Right atrium auricular region (tissue), 2 donors: ENCODE data around the gene MTG2. TPM values are rescaled to one million over a fixed set of nuclear protein-coding genes. Genes with fewer than 3 reads are reported as not detected.

Experiments used
- DNase-seq: peaks from one replicate; pipeline ENCODE4 v3.0.0-alpha.2; 2019; ENCODE audit warnings: low spot score
- H3K27ac ChIP-seq, 2 donors: fragments of 200-600 bp; sonication (generic); 1 replicate in 1 of 2; 2 replicates in 1 of 2; pipeline ENCODE4 v1.5.1; 2016 to 2019
- H3K27me3 ChIP-seq, 2 donors: fragments of 200-600 bp; sonication (generic); one replicate each; pipeline versions ENCODE4 v1.5.1 to v1.6.0; 2017 to 2019
- H3K36me3 ChIP-seq: fragments of 200-600 bp; sonication (generic); one replicate; pipeline ENCODE4 v1.5.1; 2016
- H3K4me1 ChIP-seq, 2 donors: fragments of 200-600 bp; sonication (generic); one replicate each; pipeline versions ENCODE4 v1.5.1 to v1.6.0; 2017 to 2019
- H3K4me3 ChIP-seq, 2 donors: fragments of 200-600 bp; sonication (generic); 1 replicate in 1 of 2; 2 replicates in 1 of 2; pipeline ENCODE4 v1.5.1; 2017 to 2019; ENCODE audit warnings: mild to moderate bottlenecking in 1 of 2, moderate library complexity in 1 of 2
- H3K9me3 ChIP-seq, 2 donors: fragments of 200-600 bp; sonication (generic); one replicate each; pipeline ENCODE4 v1.5.1; 2019
- CTCF ChIP-seq, 2 donors: fragments of 200-600 bp; sonication (generic); IDR thresholded peaks; one replicate each; pipeline ENCODE4 v1.5.1; 2019; ENCODE audit warnings: antibody characterized with exemption in 2 of 2
- total RNA-seq, 2 donors: library from RNA; depleted of rRNA; stranded (reverse); fragments of >200 nt; gene quantifications; one replicate each; pipeline ENCODE4 v1.1.0, GENCODE V29; 2016

Gene MTG2
- total RNA-seq, 2 donors from 2014 or later = 20.7 to 24.1 TPM

GRCh38 chr20:62225026-62225425, 42.2 kb downstream of the MTG2 start:
- no peak for DNase-seq

GRCh38 chr20:62225820-62226635, 43.2 kb downstream of the MTG2 start:
- Histone ChIP-seq H3K36me3 (no peaks in the 10 kb centered on the region), H3K27me3 (peaks cover 6 to 12% of the 10 kb centered on the region in 2 donors), H3K9me3 (no peaks in the 10 kb centered on the region), H3K4me1 (peaks cover 0 to 4% of the 10 kb centered on the region in 2 donors), H3K27ac (no peak overlapping the region), H3K4me3 (no peak overlapping the region)
- DNase-seq = no peak
- no peak for TF ChIP-seq CTCF (IDR thresholded peaks at IDR 0.05)

More at GRCh38 chr20:62225026-62225425, 42.2 kb downstream of the MTG2 start:
- Histone ChIP-seq H3K36me3 (no peaks in the 10 kb centered on the region), H3K27ac (no peak overlapping the region), H3K9me3 (no peaks in the 10 kb centered on the region), H3K27me3 (peaks cover 11 to 20% of the 10 kb centered on the region in 2 donors), H3K4me3 (no peak overlapping the region), H3K4me1 (peaks cover 0 to 12% of the 10 kb centered on the region in 2 donors)
- TF ChIP-seq CTCF (IDR thresholded peaks at IDR 0.05) = no peak

GRCh38 chr20:62226707-62227590, 44.1 kb downstream of the MTG2 start:
- no peak for TF ChIP-seq CTCF (IDR thresholded peaks at IDR 0.05)
- Histone ChIP-seq H3K9me3 (no peaks in the 10 kb centered on the region), H3K4me1 (no peaks in the 10 kb centered on the region), H3K36me3 (no peaks in the 10 kb centered on the region), H3K4me3 (no peak overlapping the region), H3K27ac (no peak overlapping the region), H3K27me3 (peaks cover 0 to 5% of the 10 kb centered on the region in 2 donors)
- no peak for DNase-seq

- no peaks in the 10 kb centered on the region for H3K36me3 ChIP-seq
- no peak overlapping the region for H3K4me3 ChIP-seq
- H3K27ac ChIP-seq = no peak overlapping the region
- TF ChIP-seq CTCF (IDR thresholded peaks at IDR 0.05) = no peak
- no peaks in the 10 kb centered on the region for H3K9me3 ChIP-seq
- DNase-seq = no peak
- H3K4me1 ChIP-seq = no peaks in the 10 kb centered on the region
- no peaks in the 10 kb centered on the region for H3K27me3 ChIP-seq
These were observed 44.8 kb downstream of the MTG2 start for GRCh38 chr20:62227591-62227976.

GRCh38 chr20:62227977-62228958, 45.4 kb downstream of the MTG2 start:
- no peaks in the 10 kb centered on the region for H3K27me3 ChIP-seq
- H3K36me3 ChIP-seq = no peaks in the 10 kb centered on the region
- H3K9me3 ChIP-seq = no peaks in the 10 kb centered on the region
- no peak for TF ChIP-seq CTCF (IDR thresholded peaks at IDR 0.05)
- peaks cover 0 to 7% of the 10 kb centered on the region in 2 donors for H3K4me1 ChIP-seq
- H3K27ac ChIP-seq = no peak overlapping the region
- H3K4me3 ChIP-seq = no peak overlapping the region
- DNase-seq = no peak
